ENCODE measurements around the gene PLA2G2C.

DNA sequence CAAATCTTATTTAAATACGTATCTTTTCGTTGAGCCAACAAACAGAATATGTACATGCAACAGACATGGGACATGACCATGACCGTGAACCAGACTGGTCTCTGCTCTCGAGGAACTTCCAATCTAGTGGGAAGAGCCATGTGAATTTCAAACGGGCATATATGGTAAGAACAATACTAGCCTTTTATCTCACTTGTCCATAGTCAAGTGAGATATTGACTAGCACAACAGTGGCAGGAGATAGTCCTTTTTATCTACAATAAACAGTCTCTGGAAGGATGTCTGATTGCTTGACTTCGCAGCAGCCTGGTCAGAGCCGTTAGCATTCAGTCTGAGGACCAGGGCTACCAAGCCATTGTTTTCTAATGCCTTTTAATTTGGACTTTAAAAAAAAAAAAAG lies 12.6 kb upstream of the PLA2G2C start:
- TF ChIP-seq POLR2A (IDR thresholded peaks at IDR 0.05) = no peak
- TF ChIP-seq, protein P1, sequence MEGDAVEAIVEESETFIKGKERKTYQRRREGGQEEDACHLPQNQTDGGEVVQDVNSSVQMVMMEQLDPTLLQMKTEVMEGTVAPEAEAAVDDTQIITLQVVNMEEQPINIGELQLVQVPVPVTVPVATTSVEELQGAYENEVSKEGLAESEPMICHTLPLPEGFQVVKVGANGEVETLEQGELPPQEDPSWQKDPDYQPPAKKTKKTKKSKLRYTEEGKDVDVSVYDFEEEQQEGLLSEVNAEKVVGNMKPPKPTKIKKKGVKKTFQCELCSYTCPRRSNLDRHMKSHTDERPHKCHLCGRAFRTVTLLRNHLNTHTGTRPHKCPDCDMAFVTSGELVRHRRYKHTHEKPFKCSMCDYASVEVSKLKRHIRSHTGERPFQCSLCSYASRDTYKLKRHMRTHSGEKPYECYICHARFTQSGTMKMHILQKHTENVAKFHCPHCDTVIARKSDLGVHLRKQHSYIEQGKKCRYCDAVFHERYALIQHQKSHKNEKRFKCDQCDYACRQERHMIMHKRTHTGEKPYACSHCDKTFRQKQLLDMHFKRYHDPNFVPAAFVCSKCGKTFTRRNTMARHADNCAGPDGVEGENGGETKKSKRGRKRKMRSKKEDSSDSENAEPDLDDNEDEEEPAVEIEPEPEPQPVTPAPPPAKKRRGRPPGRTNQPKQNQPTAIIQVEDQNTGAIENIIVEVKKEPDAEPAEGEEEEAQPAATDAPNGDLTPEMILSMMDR (IDR thresholded peaks at IDR 0.05) = no peak
- TF ChIP-seq POLR2AphosphoS5 (IDR thresholded peaks at IDR 0.05) = no peak
- TF ChIP-seq EP300 (IDR thresholded peaks at IDR 0.05) = no peak
